Heart left ventricle (tissue), 13 donors: ENCODE measurements around the gene CERCAM.

Experiments used
- POLR2A ChIP-seq, 2 donors: fragments of 450-650 bp; IDR thresholded peaks; one replicate each; pipeline ENCODE4 v1.6.1; 2017; ENCODE audit warnings: antibody characterized with exemption in 2 of 2, mild to moderate bottlenecking in 2 of 2, moderate library complexity in 2 of 2
- TF ChIP-seq, protein P1 (sequence below), 12 donors: fragments of 200-600 bp; sonication (generic) in 4 of 12; IDR thresholded peaks; one replicate each; pipeline versions ENCODE4 v1.5.0 to v1.8.0; 2018 to 2022; ENCODE audit warnings: antibody characterized with exemption in 12 of 12, mild to moderate bottlenecking in 5 of 12
- donor health status: ischemic (EF 13 %, LVEDD 7.1; RV severe dilation, severe dysfunction).
- donor health status: DM: no; HTN: yes; CAD: no.
- donor health status: DM: no; HTN: no; CAD: no.
- donor health status: ischemic (EF 25% LVEDD 6.9; RV normal size, moderate dysfunction).
- donor health status: ischemic (EF 25% LVEDD 5.7; RV mildly dilated, moderate dysfunction).
- donor health status: ischemic (EF 35%, LVEDD 5.7; RV mildly dilated, moderate dysfunction).
- donor health status: nonischemic (EF 11% LVEDD 7.7; RV severe dilation, severe dysfunction).
- donor health status: DM: yes; HTN: yes; CAD: no.
- donor health status: PGD.
- donor health status: ischemic (EF 29% LVEDD 5.4; RV normal size, mild dysfunction).
- donor health status: nonischemic (EF 23%, LVEDD 6.1; RV moderate dilation, normal function).

DNA sequence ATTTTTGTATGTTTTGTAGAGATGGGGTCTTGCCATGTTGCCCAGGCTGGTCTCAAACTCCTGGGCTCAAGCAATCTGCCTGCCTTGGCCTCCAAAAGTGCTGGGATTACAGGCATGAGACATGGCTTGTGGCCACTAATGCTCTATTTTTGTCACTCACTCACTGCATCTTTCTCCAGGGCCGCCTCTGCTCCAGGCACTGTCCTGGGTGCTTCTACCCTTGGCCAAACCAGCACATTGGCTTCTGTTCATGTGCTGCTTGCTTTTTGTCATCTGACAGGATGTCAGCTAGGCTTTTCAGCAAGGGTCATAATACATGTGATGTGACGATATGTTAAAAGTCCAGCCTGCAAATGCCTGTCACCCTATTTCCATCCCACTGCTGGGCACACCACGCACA lies 38.4 kb downstream of the CERCAM start:
- TF ChIP-seq, protein P1, sequence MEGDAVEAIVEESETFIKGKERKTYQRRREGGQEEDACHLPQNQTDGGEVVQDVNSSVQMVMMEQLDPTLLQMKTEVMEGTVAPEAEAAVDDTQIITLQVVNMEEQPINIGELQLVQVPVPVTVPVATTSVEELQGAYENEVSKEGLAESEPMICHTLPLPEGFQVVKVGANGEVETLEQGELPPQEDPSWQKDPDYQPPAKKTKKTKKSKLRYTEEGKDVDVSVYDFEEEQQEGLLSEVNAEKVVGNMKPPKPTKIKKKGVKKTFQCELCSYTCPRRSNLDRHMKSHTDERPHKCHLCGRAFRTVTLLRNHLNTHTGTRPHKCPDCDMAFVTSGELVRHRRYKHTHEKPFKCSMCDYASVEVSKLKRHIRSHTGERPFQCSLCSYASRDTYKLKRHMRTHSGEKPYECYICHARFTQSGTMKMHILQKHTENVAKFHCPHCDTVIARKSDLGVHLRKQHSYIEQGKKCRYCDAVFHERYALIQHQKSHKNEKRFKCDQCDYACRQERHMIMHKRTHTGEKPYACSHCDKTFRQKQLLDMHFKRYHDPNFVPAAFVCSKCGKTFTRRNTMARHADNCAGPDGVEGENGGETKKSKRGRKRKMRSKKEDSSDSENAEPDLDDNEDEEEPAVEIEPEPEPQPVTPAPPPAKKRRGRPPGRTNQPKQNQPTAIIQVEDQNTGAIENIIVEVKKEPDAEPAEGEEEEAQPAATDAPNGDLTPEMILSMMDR (IDR thresholded peaks at IDR 0.05) = no peak
- TF ChIP-seq POLR2A (IDR thresholded peaks at IDR 0.05) = no peak
